NOMO-1 (cell line): ENCODE results near the gene NPLOC4.

Experiments
- DNase-seq, 2 experiments: peaks; one replicate each; lab custom pipeline; 2025; ENCODE audit not compliant: unreplicated experiment in 2 of 2; lab: John Stamatoyannopoulos, UW

Gene NPLOC4

GRCh38 chr17:81568416-81568815 lies 68.5 kb downstream of the NPLOC4 start:
- no peak for DNase-seq

GRCh38 chr17:81567191-81567590 lies 69.7 kb downstream of the NPLOC4 start:
- no peak for DNase-seq

GRCh38 chr17:81566461-81567126 lies 70.3 kb downstream of the NPLOC4 start:
- peak; percentile 55 to 62 for DNase-seq

GRCh38 chr17:81565231-81565630 lies 71.7 kb downstream of the NPLOC4 start:
- no peak for DNase-seq

- DNase-seq: no peak
Measured at GRCh38 chr17:81564778-81565177, 72.1 kb downstream of the NPLOC4 start.

- DNase-seq: peak; percentile 74 to 76
Measured at GRCh38 chr17:81563861-81564586, 72.9 kb downstream of the NPLOC4 start.

GRCh38 chr17:81561494-81561885 lies 75.4 kb downstream of the NPLOC4 start:
- no peak for DNase-seq

GRCh38 chr17:81558941-81559806 lies 77.7 kb downstream of the NPLOC4 start:
- peak; percentile 22 to 34 for DNase-seq

GRCh38 chr17:81558115-81558468 lies 78.8 kb downstream of the NPLOC4 start:
- DNase-seq: no peak

- no peak for DNase-seq
Measured at GRCh38 chr17:81557276-81558114, 79.4 kb downstream of the NPLOC4 start.

GRCh38 chr17:81556863-81557262 lies 80.0 kb downstream of the NPLOC4 start:
- DNase-seq: no peak

- peak; percentile 39 to 53 for DNase-seq
Measured at GRCh38 chr17:81556175-81556691, 80.7 kb downstream of the NPLOC4 start.

GRCh38 chr17:81553616-81554181 lies 83.2 kb downstream of the NPLOC4 start:
- DNase-seq: no peak

- DNase-seq: peak; percentile 89 to 90
Measured at GRCh38 chr17:81553018-81553615, 83.8 kb downstream of the NPLOC4 start.

GRCh38 chr17:81552244-81553017 lies 84.5 kb downstream of the NPLOC4 start, which contains the start of gene FAAP100:
Gene FAAP100 (minus strand): TSS chr17:81552353. CDS start chr17:81552330, 23 bp downstream.
- DNase-seq: peak; percentile 76 to 82

- DNase-seq: no peak
Measured at GRCh38 chr17:81551458-81552243, 85.3 kb downstream of the NPLOC4 start.

- DNase-seq: no peak
Measured at GRCh38 chr17:81550830-81551457, 86.0 kb downstream of the NPLOC4 start.
